NCI-H748 treated with DMSO at 0.1 percent for 48 hours (cell line): ENCODE results near the gene AZIN2.
A peak's percentile ranks its signal among the peaks of the same experiment; 100 is the strongest.
"Not testable (repeated sequence)": the region's sequence is repeated elsewhere in the genome, so short reads cannot be mapped to it uniquely, and the experiment has no call there.

Experiments used
- DNase-seq: peaks from one replicate; lab custom pipeline; 2025; lab: John Stamatoyannopoulos, UW

AZIN2 gene

GRCh38 chr1:33080885-33081553 is at the start of gene AZIN2:
TSS of gene AZIN2 (plus strand) at chr1:33081153. CDS start at chr1:33082250, 1,097 bp downstream.
- DNase-seq: peak; percentile 76

GRCh38 chr1:33031506-33031905 is 49.4 kb upstream of the AZIN2 start:
- no peak for DNase-seq

- no peak for DNase-seq
Observed at GRCh38 chr1:33032126-33032869, 48.7 kb upstream of the AZIN2 start.

GRCh38 chr1:33036051-33036525 is 44.9 kb upstream of the AZIN2 start:
- no peak for DNase-seq

GRCh38 chr1:33036526-33037503 is 44.1 kb upstream of the AZIN2 start, which contains the start of gene AK2:
TSS of gene AK2 (minus strand) at chr1:33036883. CDS start at chr1:33036828, 55 bp downstream.
- peak; percentile 88 for DNase-seq

- DNase-seq: no peak
Observed at GRCh38 chr1:33039840-33040239, 41.1 kb upstream of the AZIN2 start.

- no peak for DNase-seq
Observed at GRCh38 chr1:33041026-33041425, 39.9 kb upstream of the AZIN2 start.

- no peak for DNase-seq
Observed at GRCh38 chr1:33042831-33043230, 38.1 kb upstream of the AZIN2 start.

GRCh38 chr1:33043267-33044092 is 37.5 kb upstream of the AZIN2 start:
- no peak for DNase-seq

GRCh38 chr1:33045246-33045645 is 35.7 kb upstream of the AZIN2 start:
- DNase-seq: no peak

GRCh38 chr1:33045814-33046213 is 35.1 kb upstream of the AZIN2 start:
- DNase-seq: no peak

GRCh38 chr1:33046234-33046633 is 34.7 kb upstream of the AZIN2 start:
- not testable (repeated sequence) for DNase-seq

GRCh38 chr1:33047290-33047689 is 33.7 kb upstream of the AZIN2 start:
- no peak for DNase-seq

GRCh38 chr1:33047839-33048305 is 33.1 kb upstream of the AZIN2 start:
- no peak for DNase-seq

- DNase-seq: no peak
Observed at GRCh38 chr1:33048426-33048825, 32.5 kb upstream of the AZIN2 start.

GRCh38 chr1:33049371-33049770 is 31.6 kb upstream of the AZIN2 start:
- DNase-seq: no peak

GRCh38 chr1:33050221-33051076 is 30.5 kb upstream of the AZIN2 start:
- DNase-seq: no peak

- peak; percentile 28 for DNase-seq
Observed at GRCh38 chr1:33055210-33056008, 25.5 kb upstream of the AZIN2 start.

- no peak for DNase-seq
Observed at GRCh38 chr1:33056426-33056825, 24.5 kb upstream of the AZIN2 start.
